Measurements from ENCODE around the gene SLC66A3. TPM values are rescaled to one million over a fixed set of nuclear protein-coding genes. Genes with fewer than 3 reads are reported as not detected.

SLC66A3 gene
- total RNA-seq, 4 donors from 2014 or later, result 30.3 to 101 (median 39.7) TPM

DNA sequence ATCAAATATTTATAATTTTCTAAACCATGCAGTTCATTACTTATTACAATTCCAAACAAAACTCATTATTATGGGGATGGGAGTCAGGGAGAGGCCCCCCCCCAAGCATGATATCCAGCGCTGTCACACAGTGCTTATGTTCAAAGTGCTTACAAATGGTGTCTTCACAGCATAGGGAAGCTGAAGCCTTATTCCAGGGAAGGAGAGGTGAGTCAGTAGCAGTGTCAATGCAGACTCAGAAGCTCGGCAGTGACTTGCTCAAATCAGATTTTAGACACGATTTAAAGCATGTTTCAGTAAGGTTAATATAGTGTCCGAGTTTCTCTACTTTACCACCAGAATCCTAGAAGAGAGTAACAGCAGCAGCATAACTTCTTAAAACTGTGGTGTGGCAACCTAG, 24.6 kb downstream of the SLC66A3 start:
- TF ChIP-seq, protein P1, sequence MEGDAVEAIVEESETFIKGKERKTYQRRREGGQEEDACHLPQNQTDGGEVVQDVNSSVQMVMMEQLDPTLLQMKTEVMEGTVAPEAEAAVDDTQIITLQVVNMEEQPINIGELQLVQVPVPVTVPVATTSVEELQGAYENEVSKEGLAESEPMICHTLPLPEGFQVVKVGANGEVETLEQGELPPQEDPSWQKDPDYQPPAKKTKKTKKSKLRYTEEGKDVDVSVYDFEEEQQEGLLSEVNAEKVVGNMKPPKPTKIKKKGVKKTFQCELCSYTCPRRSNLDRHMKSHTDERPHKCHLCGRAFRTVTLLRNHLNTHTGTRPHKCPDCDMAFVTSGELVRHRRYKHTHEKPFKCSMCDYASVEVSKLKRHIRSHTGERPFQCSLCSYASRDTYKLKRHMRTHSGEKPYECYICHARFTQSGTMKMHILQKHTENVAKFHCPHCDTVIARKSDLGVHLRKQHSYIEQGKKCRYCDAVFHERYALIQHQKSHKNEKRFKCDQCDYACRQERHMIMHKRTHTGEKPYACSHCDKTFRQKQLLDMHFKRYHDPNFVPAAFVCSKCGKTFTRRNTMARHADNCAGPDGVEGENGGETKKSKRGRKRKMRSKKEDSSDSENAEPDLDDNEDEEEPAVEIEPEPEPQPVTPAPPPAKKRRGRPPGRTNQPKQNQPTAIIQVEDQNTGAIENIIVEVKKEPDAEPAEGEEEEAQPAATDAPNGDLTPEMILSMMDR (IDR thresholded peaks at IDR 0.05), result no peak
- TF ChIP-seq POLR2A (IDR thresholded peaks at IDR 0.05), result no peak
- no peak for TF ChIP-seq EP300 (IDR thresholded peaks at IDR 0.05)
- TF ChIP-seq POLR2AphosphoS5 (IDR thresholded peaks at IDR 0.05), result no peak
- peaks cover 29% of the 10 kb centered on the region for H3K36me3 ChIP-seq
- no peaks in the 10 kb centered on the region for H3K9me3 ChIP-seq
- no peak overlapping the region for H3K4me3 ChIP-seq
- no peak overlapping the region for H3K27ac ChIP-seq
- no peaks in the 10 kb centered on the region for H3K27me3 ChIP-seq
- DNase-seq (ENCODE audit: low spot score in 2 of 2), result no peak
- no peaks in the 10 kb centered on the region for H3K4me1 ChIP-seq
- WGBS, result 88% methylated on average over 4 of the region's 4 CpGs

DNA sequence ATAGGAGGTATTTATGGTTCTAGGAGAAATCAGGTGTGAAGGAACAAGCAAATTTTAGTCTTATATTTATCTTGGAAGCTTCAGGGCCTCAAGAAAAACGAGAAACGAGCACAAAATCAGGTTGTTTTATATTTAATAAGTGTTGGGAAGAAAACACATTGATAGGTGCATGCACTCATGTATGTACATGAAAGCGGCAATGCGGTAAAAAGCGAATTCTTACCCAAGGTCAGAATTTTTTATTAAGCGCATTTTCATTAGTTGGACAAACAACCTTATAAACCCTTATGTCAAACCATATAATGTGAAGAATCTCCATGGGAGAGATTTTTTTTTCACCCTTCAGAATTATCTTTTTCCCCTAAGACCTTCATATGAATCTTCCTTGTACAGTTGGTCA, 25.4 kb downstream of the SLC66A3 start:
- H3K4me3 ChIP-seq, result no peak overlapping the region
- H3K4me1 ChIP-seq, result no peaks in the 10 kb centered on the region
- whole genome bisulfite sequencing, result 95% methylated on average over 6 of the region's 6 CpGs
- TF ChIP-seq POLR2A (IDR thresholded peaks at IDR 0.05), result no peak
- TF ChIP-seq, protein P1 (IDR thresholded peaks at IDR 0.05), result no peak
- TF ChIP-seq POLR2AphosphoS5 (IDR thresholded peaks at IDR 0.05), result no peak
- no peak for TF ChIP-seq EP300 (IDR thresholded peaks at IDR 0.05)
- H3K27ac ChIP-seq, result no peak overlapping the region
- no peak for DNase-seq (ENCODE audit: low spot score in 2 of 2)
- peaks cover 36% of the 10 kb centered on the region for H3K36me3 ChIP-seq
- H3K9me3 ChIP-seq, result no peaks in the 10 kb centered on the region
- no peaks in the 10 kb centered on the region for H3K27me3 ChIP-seq

DNA sequence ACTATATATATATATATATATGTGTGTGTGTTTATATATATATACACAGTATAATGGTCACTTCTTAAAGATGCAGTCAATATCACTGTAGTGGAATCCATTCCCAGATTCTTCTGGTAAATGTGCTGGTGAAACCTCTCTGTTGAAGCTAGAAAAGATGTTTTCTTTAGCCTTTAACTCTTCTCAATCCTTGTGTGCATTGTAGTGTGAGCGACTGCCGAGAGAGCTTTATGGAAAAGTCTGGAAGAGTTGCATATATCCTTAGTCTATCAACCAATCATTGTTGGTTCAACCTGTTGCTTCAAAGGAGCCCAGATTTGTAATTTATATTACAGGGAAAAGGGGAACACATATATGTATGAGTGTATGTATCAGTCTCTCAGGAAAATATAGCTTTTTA, 27.7 kb downstream of the SLC66A3 start:
- Histone ChIP-seq H3K36me3 (peaks cover 37% of the 10 kb centered on the region), H3K9me3 (no peaks in the 10 kb centered on the region), H3K4me3 (no peak overlapping the region), H3K4me1 (no peaks in the 10 kb centered on the region), H3K27ac (no peak overlapping the region), H3K27me3 (no peaks in the 10 kb centered on the region)
- TF ChIP-seq POLR2AphosphoS5 (IDR thresholded peaks at IDR 0.05) (no peak), EP300 (IDR thresholded peaks at IDR 0.05) (no peak), POLR2A (IDR thresholded peaks at IDR 0.05) (no peak)
- TF ChIP-seq, protein P1 (IDR thresholded peaks at IDR 0.05), result no peak
- no peak for DNase-seq (ENCODE audit: low spot score in 2 of 2)
- WGBS, result 94% methylated on average over 2 of the region's 2 CpGs

GRCh38 chr2:11186145-11186544, 30.9 kb downstream of the SLC66A3 start:
- no peaks in the 10 kb centered on the region for H3K4me1 ChIP-seq
- H3K9me3 ChIP-seq, result no peaks in the 10 kb centered on the region
- H3K27me3 ChIP-seq, result no peaks in the 10 kb centered on the region
- H3K27ac ChIP-seq, result no peak overlapping the region
- TF ChIP-seq, protein P1 (IDR thresholded peaks at IDR 0.05), result no peak
- TF ChIP-seq EP300 (IDR thresholded peaks at IDR 0.05) (no peak), POLR2AphosphoS5 (IDR thresholded peaks at IDR 0.05) (no peak), POLR2A (IDR thresholded peaks at IDR 0.05) (no peak)
- no peak for DNase-seq (ENCODE audit: low spot score in 2 of 2)
- peaks cover 51% of the 10 kb centered on the region for H3K36me3 ChIP-seq
- no peak overlapping the region for H3K4me3 ChIP-seq
- WGBS, result 95% methylated on average over 6 of the region's 6 CpGs

DNA sequence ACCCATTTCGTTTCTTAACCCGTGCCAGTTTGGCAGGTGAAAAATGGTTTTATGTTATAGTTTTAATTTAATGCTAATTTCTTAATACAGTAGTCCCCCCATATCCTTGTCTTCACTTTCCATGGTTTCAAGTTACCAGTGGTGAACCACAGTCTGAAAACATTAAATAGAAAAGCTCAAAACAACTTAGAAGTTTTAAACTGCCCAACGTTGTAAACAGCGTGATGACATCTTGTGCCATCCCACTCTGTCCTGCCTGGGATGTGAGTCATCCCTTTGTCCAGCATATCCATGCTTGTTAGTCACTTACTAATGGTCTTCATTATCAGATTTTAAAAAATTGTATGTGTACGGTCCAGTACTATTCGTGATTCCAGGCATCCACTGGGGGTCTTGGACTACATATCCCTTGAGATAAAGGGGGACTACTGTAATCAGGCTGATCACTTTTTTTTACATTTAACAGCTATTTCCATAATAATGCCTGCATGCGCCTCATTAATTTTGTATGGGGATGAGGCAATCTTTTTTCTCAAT, 31.9 kb downstream of the SLC66A3 start:
- H3K27me3 ChIP-seq, result no peaks in the 10 kb centered on the region
- no peaks in the 10 kb centered on the region for H3K4me1 ChIP-seq
- H3K4me3 ChIP-seq, result no peak overlapping the region
- no peak for DNase-seq (ENCODE audit: low spot score in 2 of 2)
- peaks cover 51% of the 10 kb centered on the region for H3K36me3 ChIP-seq
- no peaks in the 10 kb centered on the region for H3K9me3 ChIP-seq
- TF ChIP-seq, protein P1 (IDR thresholded peaks at IDR 0.05), result no peak
- TF ChIP-seq POLR2A (IDR thresholded peaks at IDR 0.05) (no peak), POLR2AphosphoS5 (IDR thresholded peaks at IDR 0.05) (no peak), EP300 (IDR thresholded peaks at IDR 0.05) (no peak)
- H3K27ac ChIP-seq, result no peak overlapping the region
- 82% methylated on average over 7 of the region's 7 CpGs for whole genome bisulfite sequencing
